HEK293 (cell line): Measurements from ENCODE around the gene FRMD4B.

Experiments used
- CTCF ChIA-PET: fragments of 350-600 bp; formaldehyde crosslinking; extraction: SDS; loops from one replicate; lab custom pipeline; 2021; ENCODE audit warnings: antibody characterized with exemption; lab: Yijun Ruan, JAX
- POLR2A ChIA-PET: fragments of 300-600 bp; formaldehyde crosslinking; extraction: SDS; loops from one replicate; lab custom pipeline; 2020; ENCODE audit warnings: antibody characterized with exemption, inconsistent platforms; lab: Yijun Ruan, JAX
- H3K27ac ChIP-seq: fragments of 200-500 bp; sonication (Bioruptor generic); 2 replicates; pipeline ENCODE4 v1.5.1; 2014; ENCODE audit warnings: low read depth, low read length, control low read depth, inconsistent platforms; ENCODE audit errors: extremely low read depth
- H3K36me3 ChIP-seq, 2 experiments: fragments of 200-500 bp in 1 of 2; sonication (Bioruptor generic) in 1 of 2; 1 replicate in 1 of 2; 2 replicates in 1 of 2; pipeline ENCODE4 v1.5.1; 2014 to 2017; ENCODE audit warnings: inconsistent platforms in 2 of 2, low read length in 2 of 2; ENCODE audit not compliant: control insufficient read depth in 2 of 2, insufficient read depth in 1 of 2
- H3K4me1 ChIP-seq: fragments of 200-500 bp; sonication (Bioruptor generic); 2 replicates; pipeline ENCODE4 v1.5.1; 2014; ENCODE audit warnings: mild to moderate bottlenecking, low read length, inconsistent platforms; ENCODE audit not compliant: control insufficient read depth, insufficient read depth
- H3K4me3 ChIP-seq: 2 replicates; pipeline ENCODE4 v1.5.1; 2011; ENCODE audit warnings: low read depth, mild to moderate bottlenecking, control low read depth, low read length, moderate library complexity
- H3K9me3 ChIP-seq: fragments of 200-500 bp; sonication (Bioruptor generic); 2 replicates; pipeline ENCODE4 v1.5.1; 2014; ENCODE audit warnings: low read depth, low read length, inconsistent platforms; ENCODE audit not compliant: control insufficient read depth, insufficient read depth
- BCL11A ChIP-seq: fragments of 450-650 bp; formaldehyde crosslinking; IDR thresholded peaks from 2 replicates; pipeline ENCODE4 v1.5.1; 2016; ENCODE audit warnings: low read depth, missing biosample characterization, missing genetic modification characterization
- GLI4 ChIP-seq: fragments of 450-650 bp; formaldehyde crosslinking; IDR thresholded peaks from 2 replicates; pipeline ENCODE4 v1.5.1; 2016; ENCODE audit warnings: missing biosample characterization, missing genetic modification characterization
- SETDB1 ChIP-seq: IDR thresholded peaks from one replicate; pipeline ENCODE4 v1.6.1; 2017; ENCODE audit warnings: mild to moderate bottlenecking, low read length, moderate library complexity, mixed read lengths; ENCODE audit not compliant: insufficient read length
- ZBTB21 ChIP-seq: fragments of 450-650 bp; formaldehyde crosslinking; IDR thresholded peaks from 2 replicates; pipeline ENCODE4 v1.5.1; 2017; ENCODE audit warnings: missing biosample characterization, missing genetic modification characterization
- ZBTB26 ChIP-seq: fragments of 450-650 bp; formaldehyde crosslinking; optimal IDR thresholded peaks from 2 replicates; pipeline ENCODE3; 2016; ENCODE audit warnings: missing biosample characterization, mild to moderate bottlenecking, missing genetic modification characterization
- ZBTB6 ChIP-seq: fragments of 450-650 bp; formaldehyde crosslinking; IDR thresholded peaks from 2 replicates; pipeline ENCODE4 v1.5.1; 2017; ENCODE audit warnings: missing biosample characterization, missing genetic modification characterization
- ZNF132 ChIP-seq: fragments of 450-650 bp; formaldehyde crosslinking; IDR thresholded peaks from 2 replicates; pipeline ENCODE4 v1.5.1; 2017; ENCODE audit warnings: missing biosample characterization, missing genetic modification characterization, borderline replicate concordance
- ZNF146 ChIP-seq: fragments of 450-650 bp; formaldehyde crosslinking; IDR thresholded peaks from 2 replicates; pipeline ENCODE4 v1.5.1; 2016; ENCODE audit warnings: missing biosample characterization, missing genetic modification characterization
- ZNF169 ChIP-seq: fragments of 450-650 bp; formaldehyde crosslinking; IDR thresholded peaks from 2 replicates; pipeline ENCODE4 v1.5.1; 2016; ENCODE audit warnings: missing biosample characterization, missing genetic modification characterization
- ZNF211 ChIP-seq: fragments of 450-650 bp; formaldehyde crosslinking; IDR thresholded peaks from 2 replicates; pipeline ENCODE4 v1.5.1; 2016; ENCODE audit warnings: low read depth, missing biosample characterization, missing genetic modification characterization
- ZNF26 ChIP-seq: fragments of 450-650 bp; formaldehyde crosslinking; IDR thresholded peaks from 2 replicates; pipeline ENCODE4 v1.5.1; 2016; ENCODE audit warnings: missing biosample characterization, missing genetic modification characterization
- ZNF391 ChIP-seq: fragments of 450-650 bp; formaldehyde crosslinking; IDR thresholded peaks from 2 replicates; pipeline ENCODE4 v1.5.1; 2016; ENCODE audit warnings: low read depth, missing biosample characterization, missing genetic modification characterization, borderline replicate concordance
- ZNF433 ChIP-seq: fragments of 450-650 bp; formaldehyde crosslinking; IDR thresholded peaks from 2 replicates; pipeline ENCODE4 v1.5.1; 2016; ENCODE audit warnings: missing biosample characterization, missing genetic modification characterization, low read depth
- ZNF501 ChIP-seq: fragments of 450-650 bp; formaldehyde crosslinking; IDR thresholded peaks from 2 replicates; pipeline ENCODE4 v1.5.1; 2016; ENCODE audit warnings: missing biosample characterization, missing genetic modification characterization
- ZNF510 ChIP-seq: fragments of 450-650 bp; formaldehyde crosslinking; IDR thresholded peaks from 2 replicates; pipeline ENCODE4 v1.5.1; 2018; ENCODE audit warnings: mild to moderate bottlenecking, missing genetic modification characterization, missing biosample characterization; ENCODE audit not compliant: insufficient replicate concordance
- ZNF530 ChIP-seq: fragments of 450-650 bp; formaldehyde crosslinking; IDR thresholded peaks from 2 replicates; pipeline ENCODE4 v1.5.1; 2016; ENCODE audit warnings: low read depth, missing biosample characterization, missing genetic modification characterization
- ZNF621 ChIP-seq: fragments of 450-650 bp; formaldehyde crosslinking; IDR thresholded peaks from 2 replicates; pipeline ENCODE4 v1.5.1; 2017; ENCODE audit warnings: missing biosample characterization, missing genetic modification characterization
- ZNF645 ChIP-seq: fragments of 450-650 bp; formaldehyde crosslinking; IDR thresholded peaks from 2 replicates; pipeline ENCODE4; 2016; ENCODE audit warnings: missing biosample characterization, missing genetic modification characterization
- ZNF768 ChIP-seq: fragments of 450-650 bp; formaldehyde crosslinking; IDR thresholded peaks from 2 replicates; pipeline ENCODE4 v1.5.1; 2018; ENCODE audit warnings: missing biosample characterization, mild to moderate bottlenecking, missing genetic modification characterization
- TF ChIP-seq, protein P1 (sequence below): fragments of 450-650 bp; formaldehyde crosslinking; IDR thresholded peaks from 2 replicates; pipeline ENCODE4 v1.5.1; 2016; ENCODE audit warnings: missing biosample characterization, missing genetic modification characterization
- TF ChIP-seq, protein P2 (sequence below): fragments of 450-650 bp; formaldehyde crosslinking; IDR thresholded peaks from 2 replicates; pipeline ENCODE4 v1.5.1; 2016; ENCODE audit warnings: missing biosample characterization, missing genetic modification characterization

Gene FRMD4B

DNA sequence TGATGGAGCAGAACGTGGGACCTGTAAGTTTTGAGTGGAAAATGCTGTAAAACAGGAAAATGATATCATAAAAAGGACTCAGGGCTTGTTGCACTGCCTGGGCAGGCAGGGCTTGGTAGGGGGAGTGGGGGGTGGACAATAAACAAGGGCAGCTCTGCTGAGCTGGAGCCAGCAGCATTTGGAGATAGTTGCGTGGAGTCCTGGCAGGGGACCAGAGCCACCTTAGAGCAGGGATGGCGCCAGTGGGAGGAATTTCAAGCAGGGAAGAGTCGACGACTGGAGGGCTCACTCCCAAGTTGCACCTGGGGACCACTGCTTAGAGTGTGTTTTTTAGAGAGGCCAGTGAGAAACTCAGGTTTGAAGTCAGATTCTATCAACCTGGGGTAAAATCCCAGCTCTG is 22.7 kb upstream of the FRMD4B start:
- POLR2A ChIA-PET, result no interaction called here
- Histone ChIP-seq H3K27ac (no peak overlapping the region), H3K36me3 (no peaks in the 10 kb centered on the region), H3K4me3 (no peak overlapping the region), H3K4me1 (no peaks in the 10 kb centered on the region), H3K9me3 (no peaks in the 10 kb centered on the region)
- CTCF ChIA-PET, result interaction anchor here (1.0 to 3.5 kb wide), 3 partner anchors 39 to 539 kb away, joined by 3 to 17 read pairs (median 4); no protein-coding TSS in a partner anchor
- TF ChIP-seq ZNF645, result no peak
- no peak for TF ChIP-seq SETDB1
- TF ChIP-seq ZNF621, result no peak
- no peak for TF ChIP-seq GLI4 (tag by site-specific recombination)
- no peak for TF ChIP-seq ZNF768 (tag by site-specific recombination)
- TF ChIP-seq, protein P1, sequence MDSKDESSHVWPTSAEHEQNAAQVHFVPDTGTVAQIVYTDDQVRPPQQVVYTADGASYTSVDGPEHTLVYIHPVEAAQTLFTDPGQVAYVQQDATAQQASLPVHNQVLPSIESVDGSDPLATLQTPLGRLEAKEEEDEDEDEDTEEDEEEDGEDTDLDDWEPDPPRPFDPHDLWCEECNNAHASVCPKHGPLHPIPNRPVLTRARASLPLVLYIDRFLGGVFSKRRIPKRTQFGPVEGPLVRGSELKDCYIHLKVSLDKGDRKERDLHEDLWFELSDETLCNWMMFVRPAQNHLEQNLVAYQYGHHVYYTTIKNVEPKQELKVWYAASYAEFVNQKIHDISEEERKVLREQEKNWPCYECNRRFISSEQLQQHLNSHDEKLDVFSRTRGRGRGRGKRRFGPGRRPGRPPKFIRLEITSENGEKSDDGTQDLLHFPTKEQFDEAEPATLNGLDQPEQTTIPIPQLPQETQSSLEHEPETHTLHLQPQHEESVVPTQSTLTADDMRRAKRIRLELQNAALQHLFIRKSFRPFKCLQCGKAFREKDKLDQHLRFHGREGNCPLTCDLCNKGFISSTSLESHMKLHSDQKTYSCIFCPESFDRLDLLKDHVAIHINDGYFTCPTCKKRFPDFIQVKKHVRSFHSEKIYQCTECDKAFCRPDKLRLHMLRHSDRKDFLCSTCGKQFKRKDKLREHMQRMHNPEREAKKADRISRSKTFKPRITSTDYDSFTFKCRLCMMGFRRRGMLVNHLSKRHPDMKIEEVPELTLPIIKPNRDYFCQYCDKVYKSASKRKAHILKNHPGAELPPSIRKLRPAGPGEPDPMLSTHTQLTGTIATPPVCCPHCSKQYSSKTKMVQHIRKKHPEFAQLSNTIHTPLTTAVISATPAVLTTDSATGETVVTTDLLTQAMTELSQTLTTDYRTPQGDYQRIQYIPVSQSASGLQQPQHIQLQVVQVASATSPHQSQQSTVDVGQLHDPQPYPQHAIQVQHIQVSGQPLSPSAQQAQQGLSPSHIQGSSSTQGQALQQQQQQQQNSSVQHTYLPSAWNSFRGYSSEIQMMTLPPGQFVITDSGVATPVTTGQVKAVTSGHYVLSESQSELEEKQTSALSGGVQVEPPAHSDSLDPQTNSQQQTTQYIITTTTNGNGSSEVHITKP (tag by site-specific recombination), result no peak
- no peak for TF ChIP-seq ZNF169 (tag by site-specific recombination)
- no peak for TF ChIP-seq ZNF510 (tag by site-specific recombination)
- TF ChIP-seq ZNF132 (tag by site-specific recombination), result no peak
- no peak for TF ChIP-seq ZNF26 (tag by site-specific recombination)

DNA sequence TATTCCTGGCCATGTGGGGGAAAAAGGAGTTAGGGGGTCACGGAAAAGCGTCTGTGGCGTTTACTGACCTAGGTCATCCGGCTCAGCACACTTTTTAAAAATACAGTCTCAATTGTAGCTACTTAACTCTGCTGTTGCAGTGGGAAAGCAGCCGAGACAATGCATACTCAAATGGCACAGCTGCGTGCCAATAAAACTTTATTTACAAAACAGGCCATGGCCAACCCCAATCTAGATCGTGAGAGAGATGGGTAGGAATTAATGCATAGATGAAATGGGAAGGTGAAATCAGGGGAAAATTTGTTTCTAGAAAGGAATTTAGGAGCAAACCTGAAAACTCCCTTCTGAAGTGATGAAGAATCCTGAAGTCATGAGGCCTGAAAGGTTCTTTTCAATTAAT is 22.0 kb upstream of the FRMD4B start:
- ChIA-PET POLR2A (no interaction called here), CTCF (no interaction called here)
- Histone ChIP-seq H3K27ac (no peak overlapping the region), H3K4me1 (no peaks in the 10 kb centered on the region), H3K4me3 (no peak overlapping the region), H3K36me3 (no peaks in the 10 kb centered on the region), H3K9me3 (no peaks in the 10 kb centered on the region)
- no peak for TF ChIP-seq ZNF146 (tag by site-specific recombination)

DNA sequence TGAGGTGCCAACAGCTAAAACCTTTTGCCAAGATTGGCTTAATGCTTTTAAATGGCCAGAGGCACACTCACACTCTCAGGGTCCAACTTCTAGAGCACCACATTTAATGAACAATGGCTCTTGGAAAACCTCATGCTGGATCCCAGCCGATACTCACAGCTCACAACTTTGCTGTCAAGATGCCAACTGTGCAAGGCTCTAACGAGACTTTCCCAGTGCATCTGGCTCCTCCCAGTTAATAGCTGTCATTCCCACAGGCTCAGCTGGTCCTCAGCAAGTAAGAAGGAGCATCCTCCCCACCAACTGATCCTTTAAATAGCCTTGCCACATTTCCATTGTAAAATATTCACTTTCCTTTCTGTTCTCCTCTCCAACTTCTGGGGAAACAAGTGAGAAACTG is 20.3 kb upstream of the FRMD4B start:
- Histone ChIP-seq H3K36me3 (no peaks in the 10 kb centered on the region), H3K9me3 (no peaks in the 10 kb centered on the region), H3K4me1 (no peaks in the 10 kb centered on the region), H3K27ac (no peak overlapping the region), H3K4me3 (no peak overlapping the region)
- POLR2A ChIA-PET, result no interaction called here
- CTCF ChIA-PET, result interaction anchor here (0.5 kb wide), 1 partner anchor 285 kb away, joined by 3 read pairs; no protein-coding TSS in a partner anchor
- TF ChIP-seq ZNF391 (tag by site-specific recombination) (no peak), ZNF211 (tag by site-specific recombination) (no peak), ZBTB21 (tag by site-specific recombination) (no peak), ZNF433 (tag by site-specific recombination) (no peak), ZNF501 (no peak), BCL11A (tag by site-specific recombination) (no peak), ZBTB6 (tag by site-specific recombination) (no peak), ZNF530 (tag by site-specific recombination) (no peak), ZBTB26 (tag by site-specific recombination) (no peak)
- TF ChIP-seq, protein P2, sequence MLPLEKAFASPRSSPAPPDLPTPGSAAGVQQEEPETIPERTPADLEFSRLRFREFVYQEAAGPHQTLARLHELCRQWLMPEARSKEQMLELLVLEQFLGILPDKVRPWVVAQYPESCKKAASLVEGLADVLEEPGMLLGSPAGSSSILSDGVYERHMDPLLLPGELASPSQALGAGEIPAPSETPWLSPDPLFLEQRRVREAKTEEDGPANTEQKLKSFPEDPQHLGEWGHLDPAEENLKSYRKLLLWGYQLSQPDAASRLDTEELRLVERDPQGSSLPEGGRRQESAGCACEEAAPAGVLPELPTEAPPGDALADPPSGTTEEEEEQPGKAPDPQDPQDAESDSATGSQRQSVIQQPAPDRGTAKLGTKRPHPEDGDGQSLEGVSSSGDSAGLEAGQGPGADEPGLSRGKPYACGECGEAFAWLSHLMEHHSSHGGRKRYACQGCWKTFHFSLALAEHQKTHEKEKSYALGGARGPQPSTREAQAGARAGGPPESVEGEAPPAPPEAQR (tag by site-specific recombination), result no peak
